PC-3 (cell line): Measurements from ENCODE around the gene HABP4. TPM values are rescaled to one million over a fixed set of nuclear protein-coding genes. Genes with fewer than 3 reads are reported as not detected.
A peak's percentile ranks its signal among the peaks of the same experiment; 100 is the strongest.

ENCODE experiments used
- ATAC-seq: fragments of 200-7000 bp; cut with Tn5 transposase; 2 replicates; pipeline ENCODE4 v1.9.1; 2020; ENCODE audit warnings: mild to moderate bottlenecking, moderate library complexity
- BruUV-seq: library from RNA; stranded (reverse); fragments of 400-500 nt; replicated peaks from 2 replicates; lab custom pipeline; 2021; lab: Mats Ljungman, UMichigan
- CTCF ChIA-PET: fragments of 300-600 bp; sonication (Branson Sonifier 250); formaldehyde crosslinking; loops from one replicate; lab custom pipeline; 2022; ENCODE audit warnings: antibody characterized with exemption; lab: Charles Lee
- POLR2A ChIA-PET: fragments of 300-600 bp; sonication (Branson Sonifier 250); formaldehyde crosslinking; loops from one replicate; lab custom pipeline; 2022; ENCODE audit warnings: antibody characterized with exemption; ENCODE audit not compliant: unreplicated experiment; lab: Charles Lee
- DNase-seq: peaks from one replicate; pipeline ENCODE4 v3.0.0-alpha.2; 2015
- H2AFZ ChIP-seq: fragments of 300-600 bp; sonication (generic); 2 replicates; pipeline ENCODE4 v1.6.0; 2016; ENCODE audit warnings: antibody characterized with exemption, low read length
- H3F3A ChIP-seq: fragments of 300-600 bp; sonication (generic); one replicate; pipeline ENCODE4 v1.6.0; 2017; ENCODE audit warnings: antibody characterized with exemption, low read length, control low read depth, mild to moderate bottlenecking; ENCODE audit not compliant: unreplicated experiment
- H3K27ac ChIP-seq: fragments of 300-600 bp; sonication (generic); 2 replicates; pipeline ENCODE4 v1.5.1; 2016; ENCODE audit warnings: mild to moderate bottlenecking, low read length
- H3K27me3 ChIP-seq: fragments of 300-600 bp; sonication (generic); 2 replicates; pipeline ENCODE4 v1.6.1; 2016; ENCODE audit warnings: low read length, mixed read lengths
- H3K36me3 ChIP-seq: fragments of 300-600 bp; sonication (generic); 2 replicates; pipeline ENCODE4 v1.6.1; 2016; ENCODE audit warnings: low read depth, mixed run types, low read length, mixed read lengths
- H3K4me1 ChIP-seq: fragments of 300-600 bp; sonication (generic); 2 replicates; pipeline ENCODE4 v1.5.1; 2016; ENCODE audit warnings: low read length; ENCODE audit not compliant: insufficient read depth
- H3K4me2 ChIP-seq: fragments of 300-600 bp; sonication (generic); 2 replicates; pipeline ENCODE4 v1.6.0; 2016; ENCODE audit warnings: low read length
- H3K4me3 ChIP-seq: fragments of 300-600 bp; sonication (generic); 2 replicates; pipeline ENCODE4 v1.5.1; 2016; ENCODE audit warnings: mild to moderate bottlenecking, low read length, mixed read lengths
- H3K79me2 ChIP-seq: fragments of 300-600 bp; sonication (generic); 2 replicates; pipeline ENCODE4 v1.6.1; 2017; ENCODE audit warnings: low read length, mixed read lengths
- H3K9ac ChIP-seq: fragments of 300-600 bp; sonication (generic); 2 replicates; pipeline ENCODE4 v1.6.0; 2016; ENCODE audit warnings: mild to moderate bottlenecking, low read length
- H3K9me2 ChIP-seq: fragments of 300-600 bp; sonication (generic); replicated peaks from 2 replicates; pipeline ENCODE4 v1.6.1; 2016; ENCODE audit warnings: mixed run types, low read length, mixed read lengths
- H3K9me3 ChIP-seq: fragments of 300-600 bp; sonication (generic); 2 replicates; pipeline ENCODE4 v1.6.1; 2016; ENCODE audit warnings: low read length, mixed read lengths
- H4K20me1 ChIP-seq: fragments of 300-600 bp; sonication (generic); 2 replicates; pipeline ENCODE4 v1.6.1; 2016; ENCODE audit warnings: low read length, mixed read lengths
- CTCF ChIP-seq: fragments of 300-600 bp; sonication (generic); conservative IDR thresholded peaks from 2 replicates; pipeline ENCODE4 v1.5.1; 2017; ENCODE audit warnings: antibody characterized with exemption, low read depth, mild to moderate bottlenecking, low read length
- EZH2 ChIP-seq: fragments of 300-600 bp; sonication (generic); IDR thresholded peaks from one replicate; pipeline ENCODE4 v1.6.1; 2017; ENCODE audit warnings: antibody characterized with exemption, mild to moderate bottlenecking, low read length; ENCODE audit not compliant: unreplicated experiment
- EZH2phosphoT487 ChIP-seq: fragments of 300-600 bp; sonication (generic); IDR thresholded peaks from 2 replicates; pipeline ENCODE4 v1.6.1; 2018; ENCODE audit warnings: mild to moderate bottlenecking, antibody characterized with exemption, low read length, borderline replicate concordance
- intact Hi-C: fragments of 100-400 bp; cut with micrococcal nuclease; formaldehyde crosslinking; loops from 2 replicates; pipeline ENCODE4 v1.9.0; 2023
- total RNA-seq: library from RNA; depleted of rRNA; stranded (reverse); fragments of >200 nt; gene quantifications from 2 replicates; pipeline ENCODE4 v1.2.3, GENCODE V29; 2014

The HABP4 gene
- total RNA-seq, 1 experiment from 2014 or later = 6.6 TPM

DNA sequence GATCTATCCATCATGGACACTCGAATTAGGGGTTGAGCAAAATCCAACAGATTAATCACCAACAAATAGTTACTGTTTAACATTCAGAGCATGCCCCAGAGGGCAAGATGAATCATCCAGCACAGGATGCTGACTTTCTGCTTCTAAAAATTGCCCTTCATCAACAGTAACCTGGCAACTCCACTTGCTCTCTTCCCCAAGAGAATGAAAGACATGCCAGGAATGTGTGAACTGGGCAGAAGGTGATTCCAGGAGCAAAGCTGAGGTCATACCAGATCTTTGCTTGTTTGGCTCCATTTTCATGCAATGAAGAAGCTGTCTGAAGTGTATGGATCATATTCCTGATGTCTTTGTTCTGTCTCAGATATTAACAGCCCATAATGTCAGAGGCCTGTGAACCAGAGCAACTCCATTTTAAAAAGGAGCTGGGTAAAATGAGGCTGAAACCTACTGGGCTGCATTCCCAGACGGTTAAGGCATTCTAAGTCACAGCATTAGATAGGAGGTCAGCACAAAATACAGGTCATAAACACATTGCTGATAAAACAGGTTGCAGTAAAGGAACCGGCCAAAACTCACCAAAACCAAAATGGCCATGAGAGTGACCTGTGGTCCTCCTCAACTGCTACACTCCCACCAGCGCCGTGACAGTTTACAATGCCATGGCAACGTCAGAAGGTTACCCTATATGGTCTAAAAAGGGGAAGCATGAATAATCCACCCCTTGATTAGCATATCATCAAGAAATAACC is 29.3 kb upstream of the HABP4 start:
- H3K4me1 ChIP-seq = peaks cover 19% of the 10 kb centered on the region
- BruUV-seq = no TSS peak
- no peaks in the 10 kb centered on the region for H3K9me2 ChIP-seq
- peaks cover 10% of the 10 kb centered on the region for H3F3A ChIP-seq
- H3K27ac ChIP-seq = peak overlapping the region; percentile 90
- intact Hi-C loops = no loop called here
- H3K36me3 ChIP-seq = no peaks in the 10 kb centered on the region
- H3K79me2 ChIP-seq = peaks cover 16% of the 10 kb centered on the region
- DNase-seq (peak; percentile 95), ATAC-seq (peak; percentile 31)
- H3K4me3 ChIP-seq = no peak overlapping the region
- TF ChIP-seq EZH2phosphoT487 = no peak
- no peak for TF ChIP-seq EZH2
- no peak for TF ChIP-seq CTCF
- no peaks in the 10 kb centered on the region for H3K9me3 ChIP-seq
- H3K27me3 ChIP-seq = no peaks in the 10 kb centered on the region
- H3K9ac ChIP-seq = peak overlapping the region; percentile 28
- peak overlapping the region; percentile 99 for H3K4me2 ChIP-seq
- POLR2A ChIA-PET = interaction anchor here (0.5 kb wide), 1 partner anchor 28 kb away, joined by 3 read pairs; no protein-coding TSS in a partner anchor
- H4K20me1 ChIP-seq = no peaks in the 10 kb centered on the region
- CTCF ChIA-PET = no interaction called here
- peak overlapping the region; percentile 37 for H2AFZ ChIP-seq

GRCh38 chr9:96423322-96423984 is 26.5 kb upstream of the HABP4 start:
- no peaks in the 10 kb centered on the region for H3K9me3 ChIP-seq
- CTCF ChIA-PET = no interaction called here
- no peak overlapping the region for H2AFZ ChIP-seq
- no peak overlapping the region for H3K9ac ChIP-seq
- H3F3A ChIP-seq = peaks cover 10% of the 10 kb centered on the region
- TF ChIP-seq EZH2 (no peak), CTCF (no peak), EZH2phosphoT487 (no peak)
- POLR2A ChIA-PET = no interaction called here
- peaks cover 19% of the 10 kb centered on the region for H3K4me1 ChIP-seq
- DNase-seq (no peak), ATAC-seq (no peak)
- H3K4me3 ChIP-seq = no peak overlapping the region
- H4K20me1 ChIP-seq = no peaks in the 10 kb centered on the region
- no TSS peak for BruUV-seq
- intact Hi-C loops = no loop called here
- no peak overlapping the region for H3K27ac ChIP-seq
- no peaks in the 10 kb centered on the region for H3K79me2 ChIP-seq
- no peaks in the 10 kb centered on the region for H3K27me3 ChIP-seq
- no peak overlapping the region for H3K4me2 ChIP-seq
- no peaks in the 10 kb centered on the region for H3K9me2 ChIP-seq
- H3K36me3 ChIP-seq = no peaks in the 10 kb centered on the region

GRCh38 chr9:96423985-96424336 is 26.0 kb upstream of the HABP4 start:
- peaks cover 19% of the 10 kb centered on the region for H3K4me1 ChIP-seq
- ChIA-PET CTCF (no interaction called here), POLR2A (no interaction called here)
- H3K4me3 ChIP-seq = no peak overlapping the region
- intact Hi-C loops = no loop called here
- H3K9ac ChIP-seq = no peak overlapping the region
- no peak overlapping the region for H3K27ac ChIP-seq
- peaks cover 10% of the 10 kb centered on the region for H3F3A ChIP-seq
- H3K9me2 ChIP-seq = no peaks in the 10 kb centered on the region
- ATAC-seq (no peak), DNase-seq (no peak)
- H2AFZ ChIP-seq = no peak overlapping the region
- TF ChIP-seq EZH2phosphoT487 = no peak
- TF ChIP-seq EZH2 = no peak
- TF ChIP-seq CTCF = no peak
- H3K79me2 ChIP-seq = no peaks in the 10 kb centered on the region
- no peak overlapping the region for H3K4me2 ChIP-seq
- no peaks in the 10 kb centered on the region for H3K27me3 ChIP-seq
- H3K36me3 ChIP-seq = no peaks in the 10 kb centered on the region
- BruUV-seq = no TSS peak
- no peaks in the 10 kb centered on the region for H4K20me1 ChIP-seq
- H3K9me3 ChIP-seq = no peaks in the 10 kb centered on the region
